ENCODE measurements around the gene ALDOC. TPM values are rescaled to one million over a fixed set of nuclear protein-coding genes. Genes with fewer than 3 reads are reported as not detected.

Gene ALDOC
- total and polyA plus RNA-seq, 10 of the 15 experiments (the other 5 are each of a cell fraction or from before 2014, with no cell fraction given) = 16.0 to 268 (median 78.2) TPM

- Histone ChIP-seq H3K79me2 (ENCODE audit: control insufficient read depth, insufficient read depth, low read length) (peaks cover 67% of the 10 kb centered on the region), H3K9ac (ENCODE audit: control insufficient read depth, insufficient read depth, low read length) (peak within 1 kb of the TSS; percentile 90), H2AFZ (ENCODE audit: control insufficient read depth, low read depth, low read length) (peak within 1 kb of the TSS; percentile 79), H3K9me3 (replicated peaks; ENCODE audit: control insufficient read depth, insufficient read depth, low read length) (no peaks in the 10 kb centered on the region), H3K27me3 (replicated peaks in 1 of 2; ENCODE audit: control insufficient read depth in 2 of 2, insufficient read depth in 2 of 2, low read length in 1 of 2) (no peaks in the 10 kb centered on the region), H3K4me2 (ENCODE audit: control insufficient read depth, insufficient read depth) (peak within 1 kb of the TSS; percentile 84), H3K4me1 (ENCODE audit: control insufficient read depth, insufficient read depth, low read length) (peaks cover 22% of the 10 kb centered on the region), H3K36me3 (ENCODE audit: control insufficient read depth in 2 of 2, insufficient read depth in 2 of 2, low read length in 1 of 2) (peaks cover 0 to 16% of the 10 kb centered on the region in 2 experiments; a peak in 1 of 4 replicates), H3K27ac (ENCODE audit: control insufficient read depth, insufficient read depth) (peak within 1 kb of the TSS; percentile 85), H4K20me1 (ENCODE audit: control insufficient read depth, insufficient read depth) (no peaks in the 10 kb centered on the region), H3K4me3 (peak within 1 kb of the TSS; percentile 90)
- TSS peak; percentile 75 for BruUV-seq (replicated peaks)
- CTCF ChIA-PET = interaction anchor here (1.2 to 6.6 kb wide), 6 partner anchors 22 to 87 kb away, joined by 4 to 83 read pairs (median 6); no protein-coding TSS in a partner anchor
- WGBS (ENCODE audit: insufficient coverage, insufficient replicate concordance, low lambda C conversion rate, missing lambda C conversion rate) = 3% methylated on average over 46 of the region's 49 CpGs
- RAD21 ChIA-PET (ENCODE audit: unreplicated experiment) = interaction anchor here (0.9 to 7.1 kb wide), 10 partner anchors 19 to 156 kb away, joined by 3 to 102 read pairs (median 6); partner anchors contain the start of genes BLTP2, PROCA1, SPAG5 and UNC119
- ATAC-seq = peak; percentile 97
- in situ Hi-C loops (cut with MboI) = loop anchor here (25.0 kb wide), 1 partner anchor 1084 kb away; no protein-coding TSS in a partner anchor
- SMC1A ChIA-PET (ENCODE audit: uncharacterized antibody, unreplicated experiment) = interaction anchor here (0.6 to 8.3 kb wide), 9 partner anchors 14 to 72 kb away, joined by 3 to 89 read pairs (median 5); no protein-coding TSS in a partner anchor
- intact Hi-C loops (cut with micrococcal nuclease; ENCODE audit: unreplicated experiment) = loop anchor here (5.0 kb wide), 1 partner anchor 51 kb away; no protein-coding TSS in a partner anchor
- POLR2A ChIA-PET = interaction anchor here (0.7 to 9.9 kb wide), 16 partner anchors 8 to 236 kb away, joined by 3 to 148 read pairs (median 4); partner anchors contain the start of genes BLTP2, IFT20, RPL23A and SPAG5
- DNase-seq (ENCODE audit: low read depth, low spot score) = peak; percentile 68
- no peak for FAIRE-seq
- TF ChIP-seq MYB (IDR thresholded peaks at IDR 0.05; ENCODE audit: borderline replicate concordance, low read depth, low read length) (no peak), ZBTB11 (CRISPR knock-in tag; IDR thresholded peaks at IDR 0.05) (peak; percentile 76), NRF1 (conservative IDR thresholded peaks at IDR 0.05; ENCODE audit: low read depth, low read length) (no peak), ZBTB4 (CRISPR knock-in tag; IDR thresholded peaks at IDR 0.05) (no peak), IKZF2 (IDR thresholded peaks at IDR 0.05) (peak in 1 of 2 experiments; percentile 32; a peak in 1 of 4 replicates), NFYB (IDR thresholded peaks at IDR 0.05; ENCODE audit: insufficient read depth, low read depth, low read length) (peak; percentile 80; the same call in 1 of the 2 replicates), MEF2B (IDR thresholded peaks at IDR 0.05; ENCODE audit: partially characterized antibody, poor library complexity, severe bottlenecking) (peak; percentile 53), CREM (IDR thresholded peaks at IDR 0.05; ENCODE audit: low read depth) (0 out of 2 replicates have a peak, but pooled peaks have one; percentile 4), DPF2 (IDR thresholded peaks at IDR 0.05) (no peak), PAX5 (IDR thresholded peaks at IDR 0.05; ENCODE audit: borderline replicate concordance, low read depth, low read length) (peak; percentile 44; the same call in 1 of the 2 replicates), NKRF (conservative IDR thresholded peaks at IDR 0.05) (peak; percentile 22)
These were observed 5.2 kb downstream of the ALDOC start, which contains the start of gene PIGS for GRCh38 chr17:28571361-28572122. PIGS (minus strand) TSS chr17:28571524; CDS start chr17:28571496, 28 bp downstream.
